LHCN-M2 (cell line): ENCODE measurements around the gene CASTOR1. TPM values are rescaled to one million over a fixed set of nuclear protein-coding genes. Genes with fewer than 3 reads are reported as not detected.

Experiments
- DNase-seq: peaks from one replicate; pipeline ENCODE4 v3.0.0-alpha.2; 2012; ENCODE audit warnings: low read depth
- total RNA-seq: library from RNA; depleted of rRNA; stranded (reverse); fragments of >200 nt; gene quantifications from 2 replicates; pipeline ENCODE4 v1.2.3, GENCODE V29; 2014

CASTOR1 gene
- total RNA-seq, 1 experiment from 2014 or later = 19.1 TPM

- no peak for DNase-seq
These were observed 30.8 kb upstream of the CASTOR1 start for GRCh38 chr22:30320021-30320556.

GRCh38 chr22:30318799-30319419, 29.6 kb upstream of the CASTOR1 start:
- DNase-seq = no peak

GRCh38 chr22:30317778-30318177, 28.5 kb upstream of the CASTOR1 start:
- DNase-seq = no peak

GRCh38 chr22:30315962-30316576, 26.8 kb upstream of the CASTOR1 start:
- no peak for DNase-seq

GRCh38 chr22:30314915-30315314, 25.6 kb upstream of the CASTOR1 start:
- no peak for DNase-seq

- DNase-seq = no peak
These were observed 24.4 kb upstream of the CASTOR1 start for GRCh38 chr22:30313527-30314363.

- peak; percentile 88 for DNase-seq
These were observed 22.7 kb upstream of the CASTOR1 start for GRCh38 chr22:30312053-30312452.

- DNase-seq = no peak
These were observed 21.8 kb upstream of the CASTOR1 start for GRCh38 chr22:30310881-30311771.

GRCh38 chr22:30309951-30310741, 20.8 kb upstream of the CASTOR1 start:
- no peak for DNase-seq

- peak; percentile 70 for DNase-seq
These were observed 19.4 kb upstream of the CASTOR1 start for GRCh38 chr22:30308518-30309230.

- no peak for DNase-seq
These were observed 18.8 kb upstream of the CASTOR1 start for GRCh38 chr22:30308093-30308492.

- DNase-seq = no peak
These were observed 17.8 kb upstream of the CASTOR1 start for GRCh38 chr22:30307041-30307574.

- no peak for DNase-seq
These were observed 17.3 kb upstream of the CASTOR1 start for GRCh38 chr22:30306627-30307011.

GRCh38 chr22:30305906-30306626, 16.8 kb upstream of the CASTOR1 start:
- no peak for DNase-seq

- DNase-seq = no peak
These were observed 16.2 kb upstream of the CASTOR1 start for GRCh38 chr22:30305519-30305905.

GRCh38 chr22:30304495-30305244, 15.4 kb upstream of the CASTOR1 start:
- no peak for DNase-seq

GRCh38 chr22:30302810-30303138, 13.5 kb upstream of the CASTOR1 start:
- DNase-seq = peak; percentile 77
